Stromal cell of bone marrow (primary cell): ENCODE data around the gene UNC5CL.

Experiments
- DNase-seq: peaks from one replicate; pipeline ENCODE4 v3.0.0-alpha.2; 2012; ENCODE audit warnings: low read depth

Gene UNC5CL

DNA sequence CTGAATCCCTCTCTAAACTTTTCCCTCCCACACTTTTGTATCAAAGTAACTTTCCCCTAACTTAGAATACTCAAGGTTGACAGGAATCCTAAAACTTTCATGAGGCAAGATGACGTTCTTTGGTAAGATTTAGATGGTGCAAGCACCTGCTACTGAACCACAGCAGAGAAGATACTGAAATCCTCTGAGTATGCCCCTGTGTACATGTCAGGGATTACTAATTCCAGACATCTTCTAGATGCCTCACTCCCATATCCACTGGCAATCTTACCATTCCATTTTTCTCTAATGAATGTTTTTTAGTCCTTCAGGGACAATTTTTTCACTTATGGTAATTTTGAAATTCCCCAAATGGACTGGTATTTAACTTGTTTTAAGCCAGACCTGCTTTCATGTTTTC is 23.0 kb upstream of the UNC5CL start:
- DNase-seq = no peak

DNA sequence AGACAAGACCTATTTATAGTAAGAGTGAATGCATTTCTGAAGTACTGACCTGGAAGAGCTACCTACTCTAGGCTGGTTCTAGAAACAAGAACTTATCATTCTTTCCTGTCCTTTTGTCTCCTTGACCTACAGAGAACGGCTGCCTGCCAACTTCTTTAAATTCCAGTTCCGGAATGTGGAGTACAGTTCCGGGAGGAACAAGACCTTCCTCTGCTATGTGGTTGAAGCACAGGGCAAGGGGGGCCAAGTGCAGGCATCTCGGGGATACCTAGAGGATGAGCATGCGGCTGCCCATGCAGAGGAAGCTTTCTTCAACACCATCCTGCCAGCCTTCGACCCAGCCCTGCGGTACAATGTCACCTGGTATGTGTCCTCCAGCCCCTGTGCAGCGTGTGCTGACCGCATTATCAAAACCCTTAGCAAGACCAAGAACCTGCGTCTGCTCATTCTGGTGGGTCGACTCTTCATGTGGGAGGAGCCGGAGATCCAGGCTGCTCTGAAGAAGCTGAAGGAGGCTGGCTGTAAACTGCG is 22.2 kb upstream of the UNC5CL start:
- no peak for DNase-seq

DNA sequence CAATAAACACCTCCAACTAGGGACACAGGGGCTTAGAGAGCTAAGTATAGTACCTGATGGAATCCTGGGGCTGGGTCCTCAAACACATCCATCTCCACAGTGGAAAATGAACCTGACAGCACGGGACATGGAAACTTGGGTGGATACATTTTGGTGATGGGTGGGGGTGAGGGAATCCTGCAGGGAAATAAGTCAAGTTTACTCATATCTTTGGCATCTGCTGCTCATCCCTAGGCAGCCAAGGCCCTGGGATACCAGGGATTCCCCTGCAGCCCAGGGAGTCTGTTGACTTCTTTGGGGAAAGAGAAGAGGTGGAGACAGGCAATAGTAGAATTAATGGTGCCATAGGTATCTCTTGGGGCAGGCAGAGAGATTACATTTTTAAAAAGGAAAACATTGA is 20.5 kb upstream of the UNC5CL start:
- DNase-seq = no peak

DNA sequence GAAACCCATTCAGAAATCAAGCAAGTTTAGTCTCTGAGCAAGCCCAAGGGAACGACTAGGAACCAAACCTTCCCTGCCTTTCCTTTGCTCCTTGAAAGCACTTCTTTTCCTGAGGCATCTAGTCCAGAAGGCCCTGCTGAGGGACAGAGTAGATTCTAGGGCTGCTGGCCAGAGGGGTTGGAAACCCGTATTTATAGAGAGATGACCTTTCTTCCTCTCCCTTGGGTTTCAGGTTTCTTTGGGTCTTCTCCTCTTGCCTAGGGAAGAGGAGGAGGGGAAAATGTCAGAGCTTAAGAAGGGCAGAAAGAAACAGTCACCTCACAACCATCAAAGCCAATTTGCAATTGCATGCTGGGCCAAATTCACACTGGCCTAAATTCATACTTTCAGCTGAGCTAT is 19.8 kb upstream of the UNC5CL start:
- no peak for DNase-seq

DNA sequence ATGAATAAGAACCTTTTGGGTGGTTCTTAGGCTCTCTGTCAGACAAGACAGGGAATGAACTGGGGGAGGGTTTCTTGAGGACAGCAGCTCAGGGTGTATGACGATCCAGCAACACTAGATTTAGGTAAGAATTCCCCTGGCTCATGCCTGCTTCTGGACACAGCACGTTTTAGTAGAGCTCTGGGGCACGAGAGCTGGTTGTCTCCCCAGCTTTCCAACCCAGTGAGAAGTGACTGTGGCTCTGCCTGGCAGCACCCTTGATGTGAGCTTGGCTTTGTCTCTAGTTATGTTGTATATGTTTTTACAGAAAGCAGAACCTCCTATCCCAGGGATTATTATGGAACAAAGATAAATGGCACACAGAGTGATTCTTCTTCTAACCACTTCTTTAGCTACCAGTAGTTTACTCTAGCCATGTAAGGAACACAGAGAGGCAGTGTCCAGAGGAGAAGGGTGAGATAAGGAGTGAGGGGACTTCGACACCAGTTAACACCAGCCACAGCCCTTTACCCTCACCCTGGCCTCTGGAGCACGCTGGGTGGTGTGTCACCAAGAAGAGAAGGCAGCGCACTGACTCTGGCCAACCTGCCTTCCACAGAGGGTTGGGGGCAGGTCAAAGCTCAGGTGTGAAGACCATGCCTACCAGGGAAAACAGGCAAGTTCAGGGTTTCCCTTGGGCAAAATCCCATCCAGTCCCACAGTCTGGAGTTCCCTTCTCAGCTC is 17.9 kb upstream of the UNC5CL start:
- DNase-seq = no peak

DNA sequence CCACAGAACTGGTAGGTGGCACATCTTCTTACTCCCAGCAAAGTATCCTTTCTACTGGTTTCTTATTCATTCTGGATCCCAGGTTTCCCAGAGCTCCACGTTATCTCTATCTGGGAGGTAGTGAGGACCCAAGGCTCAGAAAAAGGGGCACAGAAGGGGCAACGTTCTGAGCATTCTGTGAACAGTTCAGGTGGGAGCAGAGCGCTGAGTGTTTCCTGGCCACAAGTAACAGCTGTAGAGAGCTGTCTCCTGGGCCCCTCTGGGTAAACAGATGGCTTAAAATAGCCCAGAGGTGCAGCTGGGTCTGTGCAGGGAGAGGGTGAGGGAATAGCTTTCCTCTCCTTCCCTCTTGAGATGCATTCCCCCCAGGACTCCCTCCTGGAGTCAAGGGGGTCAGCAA is 16.1 kb upstream of the UNC5CL start:
- no peak for DNase-seq

DNA sequence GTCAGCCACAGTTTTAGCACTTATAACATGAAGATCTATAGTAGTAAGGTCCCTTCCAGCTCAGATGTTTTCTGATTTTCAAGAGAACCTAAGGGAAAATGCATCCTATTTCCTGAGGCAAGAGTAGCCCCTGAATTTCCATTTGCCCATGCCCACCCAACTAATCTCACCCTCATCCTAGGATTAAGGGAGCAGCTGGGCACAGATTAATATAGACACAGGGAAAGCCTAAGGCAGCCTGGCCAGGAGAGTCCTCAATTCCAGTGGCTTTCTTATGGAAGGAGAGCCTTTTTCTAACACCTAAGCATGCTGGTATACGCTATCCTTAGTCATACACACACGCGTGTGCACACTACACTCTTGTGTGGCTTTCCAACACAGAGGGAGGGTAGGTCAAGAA is 15.5 kb upstream of the UNC5CL start:
- no peak for DNase-seq

DNA sequence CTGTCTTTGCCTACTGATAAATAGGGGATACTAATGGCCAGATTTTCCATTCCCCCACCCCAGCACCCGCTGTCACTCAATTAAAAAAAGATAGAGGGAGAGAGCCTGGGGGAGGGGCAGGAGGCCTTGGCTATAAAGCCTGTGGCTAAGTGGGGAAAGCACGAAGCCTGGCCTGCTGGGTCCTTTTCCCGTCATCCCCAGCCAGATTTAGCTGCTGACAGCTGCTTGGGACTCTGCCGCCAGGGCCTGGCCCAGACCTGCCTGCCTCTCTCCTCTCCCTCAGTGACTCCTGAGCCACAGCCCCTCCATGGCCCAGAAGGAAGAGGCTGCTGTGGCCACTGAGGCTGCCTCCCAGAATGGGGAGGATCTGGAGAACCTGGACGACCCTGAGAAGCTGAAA is 14.0 kb upstream of the UNC5CL start, which contains the start of gene APOBEC2:
APOBEC2 (plus strand) TSS at position 162 of the 400 bp plus-strand sequence; CDS start at position 308, 146 bp downstream.
- no peak for DNase-seq

DNA sequence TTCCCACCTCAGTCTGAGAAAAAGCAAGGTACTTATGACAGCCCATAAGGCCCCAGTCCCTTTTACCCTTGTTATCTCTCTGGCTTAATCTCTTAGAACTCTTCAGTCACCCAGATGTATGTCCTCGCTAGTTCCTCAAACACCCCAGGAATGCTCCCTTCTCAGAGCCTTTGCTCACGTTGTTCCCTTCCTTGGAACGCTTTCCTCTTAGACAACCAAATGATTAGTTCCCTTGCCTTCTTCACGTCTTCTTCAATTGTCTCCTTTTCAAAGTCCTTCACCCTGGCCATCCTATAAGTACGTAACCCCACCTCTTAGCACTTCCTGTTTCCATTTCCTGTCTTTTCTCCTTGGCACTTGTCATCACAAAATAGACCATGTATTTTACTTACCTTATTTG is 12.9 kb upstream of the UNC5CL start:
- no peak for DNase-seq

DNA sequence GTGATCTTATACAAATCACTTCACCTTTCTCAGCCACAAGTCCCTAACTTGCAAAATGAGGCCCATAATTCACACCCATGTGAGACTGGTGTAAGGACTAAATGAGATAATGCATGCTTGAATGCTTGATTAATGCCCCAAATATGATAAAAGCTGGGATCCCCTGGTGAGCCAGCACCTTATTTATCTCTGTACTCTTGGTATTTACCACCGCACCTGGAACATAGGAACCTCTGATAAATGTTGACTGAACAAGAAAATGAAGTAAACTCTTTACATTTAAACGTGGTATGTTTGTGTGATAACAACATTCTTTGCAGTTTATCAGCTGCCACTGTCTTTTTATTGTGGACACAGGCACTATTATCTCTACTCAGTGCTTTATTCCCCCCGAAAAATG is 11.5 kb upstream of the UNC5CL start:
- DNase-seq = no peak

DNA sequence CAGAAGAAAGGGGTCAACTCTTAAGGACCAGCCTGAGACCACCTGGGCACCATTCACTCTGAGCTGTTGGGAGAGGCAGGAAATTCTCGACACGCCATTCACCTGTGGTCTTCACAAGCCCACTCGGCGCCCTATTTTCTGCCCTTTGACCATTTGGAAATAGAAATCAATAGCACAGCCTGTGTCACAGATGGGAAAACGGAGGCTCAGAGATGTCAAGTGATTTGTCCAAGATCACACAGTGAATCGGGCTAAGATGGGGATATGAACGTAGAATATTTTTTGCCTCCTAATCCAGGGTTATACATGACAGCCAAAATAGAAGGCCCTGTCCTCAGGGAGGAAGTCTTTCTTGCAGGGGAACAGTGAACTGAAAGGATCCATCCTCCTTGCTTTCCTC is 10.9 kb upstream of the UNC5CL start:
- no peak for DNase-seq

DNA sequence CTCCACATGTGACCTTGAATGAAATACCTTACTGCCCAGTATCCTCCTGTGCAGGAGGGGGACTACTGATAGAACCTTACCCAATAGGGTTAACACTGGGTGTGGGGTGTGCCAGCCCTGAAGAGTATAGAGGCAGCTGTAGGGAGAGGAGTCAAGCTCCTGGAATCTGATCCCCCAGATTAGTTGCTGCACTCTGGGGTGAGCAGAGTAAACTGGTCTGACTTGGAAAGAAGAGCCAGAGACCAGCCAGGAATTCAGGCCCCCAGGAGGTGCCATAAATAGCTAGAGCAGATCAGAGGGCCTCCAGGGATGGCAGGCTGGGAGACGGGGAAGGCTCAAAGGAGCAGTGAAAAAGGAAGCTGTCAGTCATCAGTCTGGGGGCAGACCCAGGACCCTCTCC is 10.5 kb upstream of the UNC5CL start:
- DNase-seq = no peak

DNA sequence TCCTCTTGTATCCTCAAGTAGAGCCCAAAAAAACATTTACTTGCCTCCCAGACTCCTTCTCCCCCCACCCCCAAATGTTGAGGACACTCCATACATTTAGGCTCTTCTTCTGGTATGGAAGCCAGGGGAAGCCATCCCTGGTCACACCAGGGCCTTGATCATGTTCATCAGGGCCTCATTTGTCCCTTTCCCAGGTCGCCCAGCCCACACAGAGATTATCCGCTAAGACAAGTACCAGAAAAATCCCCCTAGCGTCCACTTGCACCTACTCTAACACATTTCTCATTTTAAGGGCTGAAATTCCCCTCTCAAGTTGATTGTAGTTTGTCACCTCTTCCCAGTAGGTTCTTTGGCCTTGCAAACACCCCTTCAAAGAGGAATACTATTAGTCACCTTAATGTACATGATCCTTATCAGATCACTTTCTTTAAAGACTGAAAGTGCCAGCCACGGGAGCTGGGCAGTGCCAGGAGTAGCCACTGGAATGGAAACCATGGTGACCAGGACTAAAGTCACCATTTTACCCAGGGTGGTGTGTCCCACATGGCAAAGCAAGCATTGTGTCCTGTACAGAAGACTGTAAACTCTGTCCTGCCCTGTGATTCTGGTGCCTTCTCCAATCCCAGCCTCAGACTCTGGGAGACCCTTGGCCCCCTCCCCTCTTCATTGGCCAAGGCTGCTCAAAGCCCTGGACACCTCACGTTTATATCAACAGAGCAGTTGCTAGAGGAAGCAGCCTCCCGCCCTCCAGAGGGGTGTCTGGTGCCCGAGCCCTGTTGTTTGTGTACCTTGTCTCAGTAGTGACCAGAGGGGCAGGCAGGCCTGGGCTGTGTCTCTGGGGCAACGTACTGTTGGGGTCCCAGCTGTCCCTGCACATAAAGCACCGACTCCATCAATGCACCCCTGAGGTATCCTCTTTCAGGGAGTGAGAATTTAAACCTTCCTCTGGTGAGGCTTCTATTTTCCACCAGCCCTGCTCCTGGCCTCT is 9.0 kb upstream of the UNC5CL start:
- DNase-seq = no peak

DNA sequence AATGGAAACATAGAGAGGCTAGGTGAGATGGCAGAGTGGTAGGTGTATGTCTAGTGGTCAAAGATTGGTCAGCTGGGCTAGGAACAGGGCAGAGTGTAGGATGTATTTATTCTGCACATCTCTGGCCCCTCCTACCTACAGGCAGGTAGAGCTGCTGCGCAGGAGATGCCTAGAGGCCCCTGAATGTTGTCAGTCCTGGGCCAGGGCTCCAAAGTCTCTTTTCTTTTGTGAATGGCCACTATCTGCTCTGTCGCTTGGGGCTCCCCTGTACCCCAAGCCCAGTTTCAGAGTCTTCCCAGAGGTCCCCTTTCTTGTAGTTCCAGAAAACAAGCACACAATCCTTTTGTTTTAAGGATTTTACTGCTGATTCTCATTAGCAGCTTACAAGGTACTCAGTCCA is 8.3 kb upstream of the UNC5CL start:
- no peak for DNase-seq

DNA sequence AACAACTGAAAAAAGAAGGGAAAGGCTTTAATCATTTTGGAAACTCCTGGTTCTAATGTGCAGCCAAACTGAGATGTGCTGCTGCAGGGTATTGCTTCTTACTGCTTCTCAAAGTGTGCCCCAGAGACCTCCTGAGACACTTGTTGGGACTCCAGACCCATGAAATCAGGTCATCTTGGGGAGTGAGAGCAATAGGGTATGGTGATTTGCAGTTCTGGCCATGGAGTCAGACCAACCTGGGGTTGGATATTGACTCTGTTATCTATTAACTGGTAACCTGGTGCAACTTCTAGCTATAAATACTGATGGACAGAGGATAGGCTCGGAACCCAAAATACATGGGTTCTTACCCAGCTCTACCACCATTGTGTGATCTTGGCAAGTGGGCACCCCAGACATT is 7.1 kb upstream of the UNC5CL start:
- DNase-seq = no peak

DNA sequence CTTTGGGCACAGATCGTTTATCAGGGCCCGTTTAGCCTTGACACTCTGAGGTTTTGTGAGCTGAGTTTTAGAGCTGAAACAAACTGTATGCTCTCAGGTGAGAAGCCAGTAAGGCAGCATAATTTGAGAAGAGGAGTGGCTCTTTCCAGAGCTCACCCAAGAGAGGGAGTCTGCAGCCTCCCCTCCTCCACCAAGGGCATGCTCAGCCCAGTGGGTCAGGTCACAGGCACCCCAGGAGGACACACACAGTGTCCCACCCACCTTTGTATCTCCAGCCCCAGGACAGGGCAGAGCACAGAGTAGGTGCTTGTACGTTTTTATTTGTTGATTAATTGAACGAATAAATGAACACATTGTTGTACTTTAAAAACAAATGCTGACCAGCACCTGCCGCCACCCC is 6.6 kb upstream of the UNC5CL start:
- DNase-seq = no peak

DNA sequence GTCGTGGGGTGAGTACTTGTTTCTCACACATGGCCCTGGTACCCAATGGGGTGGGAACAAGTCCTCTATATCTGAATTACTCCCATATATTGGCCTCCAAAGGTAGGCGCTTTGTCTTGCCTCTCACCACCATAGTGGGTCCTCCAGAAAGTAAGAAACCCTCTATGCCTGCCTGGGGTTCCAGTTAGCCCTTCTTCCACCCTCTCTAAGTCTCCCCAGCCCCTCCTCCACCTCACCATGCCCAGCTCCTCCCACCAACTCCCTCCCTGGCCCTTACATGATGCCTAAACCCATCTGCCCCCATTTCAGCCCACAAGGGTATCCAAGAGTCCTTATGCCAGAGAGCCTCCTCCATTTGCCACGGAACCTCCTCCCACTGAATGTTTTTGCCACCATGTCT is 4.1 kb upstream of the UNC5CL start:
- DNase-seq = no peak

DNA sequence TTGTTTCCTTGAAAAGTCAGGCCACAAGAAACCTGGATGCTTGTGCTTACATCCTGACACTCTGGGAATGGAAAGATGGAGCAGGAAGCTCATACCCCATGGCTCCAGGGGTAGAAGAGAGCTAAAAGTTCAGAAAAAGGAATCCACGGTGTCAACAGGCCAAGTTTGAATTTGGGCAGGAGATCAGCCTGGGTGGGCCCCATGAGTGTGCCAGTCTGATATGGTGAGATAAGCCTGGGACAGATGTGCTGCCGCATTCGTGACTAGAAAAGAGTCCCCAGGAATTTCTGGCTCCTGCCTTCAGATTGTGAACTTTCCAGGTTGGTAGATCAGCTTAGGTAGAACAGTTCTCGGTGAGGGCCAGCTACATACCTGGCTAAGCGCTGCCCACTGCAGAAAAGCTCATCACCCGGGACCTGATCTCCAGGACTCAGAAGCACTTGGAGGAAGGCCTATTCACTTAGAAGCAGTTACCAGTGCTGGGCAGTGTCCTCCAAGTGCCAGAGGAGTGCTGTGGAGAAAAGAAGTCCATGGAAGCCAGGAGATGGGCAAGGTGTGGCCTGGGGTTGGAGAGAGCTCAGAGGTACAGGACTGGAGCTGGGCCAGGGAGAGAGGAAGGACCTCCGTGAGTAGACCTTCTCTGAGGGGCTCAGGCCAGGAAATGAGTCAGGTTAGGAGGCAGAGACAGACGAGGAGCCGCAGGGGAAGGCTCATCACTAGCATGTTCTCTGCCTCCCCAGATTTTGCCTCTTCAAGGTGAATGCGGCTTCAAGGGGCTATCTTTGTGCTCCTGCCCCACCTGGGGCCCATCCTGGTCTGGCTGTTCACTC is 3.4 kb upstream of the UNC5CL start, which contains the start of gene TSPO2:
TSPO2 (plus strand) TSS at position 242 of the 830 bp plus-strand sequence; CDS start at position 761, 519 bp downstream.
- DNase-seq = no peak

DNA sequence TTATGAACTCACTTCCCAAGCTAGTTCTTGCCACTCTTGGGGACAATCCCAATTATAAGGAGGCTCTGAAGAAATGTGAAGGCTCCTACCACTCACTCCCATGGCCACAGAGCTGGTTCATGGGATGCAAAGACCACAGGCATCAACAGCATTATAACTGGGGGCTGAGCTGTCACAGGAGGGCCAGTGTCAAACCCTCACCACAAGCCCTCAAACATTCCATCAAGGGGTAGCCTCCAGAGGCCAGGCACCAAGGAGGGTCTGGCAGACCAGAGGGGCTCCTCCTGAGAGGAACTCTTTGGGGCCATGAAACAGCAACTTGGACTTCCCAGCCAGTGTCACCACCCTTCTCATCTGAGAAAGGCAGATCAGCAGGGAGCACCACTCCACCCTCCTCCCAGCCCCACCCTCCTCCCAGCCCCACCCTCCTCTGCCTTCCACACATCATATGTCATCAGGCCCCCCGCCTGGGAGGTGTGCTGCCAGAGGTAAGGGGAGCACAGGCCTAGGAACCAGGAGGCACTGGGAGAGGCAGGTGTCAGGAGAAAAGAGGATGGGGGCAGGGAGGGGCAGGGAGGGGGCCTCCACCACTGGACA is 2.0 kb upstream of the UNC5CL start:
- DNase-seq = no peak

DNA sequence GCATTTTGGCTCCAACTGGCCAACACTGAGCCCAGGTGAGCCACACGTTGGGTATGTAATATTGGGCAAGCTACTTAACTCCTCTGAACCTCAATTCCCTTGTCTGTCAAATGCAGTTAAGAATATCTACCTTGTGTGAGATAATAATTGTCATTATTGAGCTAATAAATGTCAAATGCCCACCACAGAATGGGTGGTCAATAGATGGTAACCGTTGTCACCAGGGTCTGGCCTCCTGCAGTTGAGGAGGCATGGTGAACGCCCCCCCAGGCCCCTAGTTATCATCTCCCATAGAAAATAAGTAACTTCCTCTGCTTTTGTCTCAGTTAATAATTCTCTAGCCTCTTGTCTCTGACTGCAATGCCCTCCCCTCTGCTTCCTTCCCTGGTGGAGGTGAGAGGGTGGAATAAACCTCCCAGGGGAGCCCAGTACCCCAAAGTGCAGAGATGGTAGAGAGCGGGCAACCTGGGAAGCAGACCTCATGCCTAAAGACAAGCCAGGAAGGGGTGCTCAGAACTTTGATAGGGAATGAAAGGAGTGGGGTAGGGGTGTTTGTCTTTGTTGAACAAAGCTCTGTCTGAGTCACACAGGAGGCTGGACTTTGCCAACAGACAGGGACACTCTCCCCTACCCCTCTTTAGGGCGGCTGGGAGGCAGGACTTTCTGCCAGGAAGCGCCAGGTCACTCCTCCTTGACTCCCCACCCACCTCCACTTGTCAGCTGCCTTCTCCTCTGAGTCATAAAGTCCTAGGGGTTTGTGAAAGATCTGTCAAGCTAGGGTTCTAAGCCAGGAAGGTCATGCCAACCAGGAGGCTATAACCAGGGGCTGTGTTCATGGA is 1.3 kb upstream of the UNC5CL start:
- no peak for DNase-seq

DNA sequence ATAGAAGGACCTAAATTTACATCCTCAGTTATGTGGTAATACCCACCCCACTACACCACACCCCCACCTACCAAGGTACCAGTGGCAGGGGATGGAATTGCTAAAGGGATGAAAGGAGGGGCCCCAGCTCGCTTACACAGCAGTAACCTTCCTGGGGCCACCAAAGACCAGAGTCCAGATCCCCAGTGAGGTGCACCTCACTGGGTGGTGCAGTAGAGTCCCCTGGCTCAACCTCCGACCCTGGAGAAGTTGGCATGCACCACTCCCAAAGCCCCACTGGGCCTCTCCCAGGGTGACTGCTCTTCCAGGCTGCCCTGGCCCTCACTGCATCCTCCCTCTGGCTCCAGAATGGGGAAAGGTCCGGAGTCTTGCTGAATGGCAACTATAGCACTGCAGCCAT is 816 bp downstream of the UNC5CL start:
- no peak for DNase-seq
